NCI-H226 (cell line): ENCODE measurements around the gene CASKIN1.

Experiments used
- DNase-seq: peaks from one replicate; pipeline ENCODE4 v3.0.0-alpha.2; 2015

CASKIN1 gene

DNA sequence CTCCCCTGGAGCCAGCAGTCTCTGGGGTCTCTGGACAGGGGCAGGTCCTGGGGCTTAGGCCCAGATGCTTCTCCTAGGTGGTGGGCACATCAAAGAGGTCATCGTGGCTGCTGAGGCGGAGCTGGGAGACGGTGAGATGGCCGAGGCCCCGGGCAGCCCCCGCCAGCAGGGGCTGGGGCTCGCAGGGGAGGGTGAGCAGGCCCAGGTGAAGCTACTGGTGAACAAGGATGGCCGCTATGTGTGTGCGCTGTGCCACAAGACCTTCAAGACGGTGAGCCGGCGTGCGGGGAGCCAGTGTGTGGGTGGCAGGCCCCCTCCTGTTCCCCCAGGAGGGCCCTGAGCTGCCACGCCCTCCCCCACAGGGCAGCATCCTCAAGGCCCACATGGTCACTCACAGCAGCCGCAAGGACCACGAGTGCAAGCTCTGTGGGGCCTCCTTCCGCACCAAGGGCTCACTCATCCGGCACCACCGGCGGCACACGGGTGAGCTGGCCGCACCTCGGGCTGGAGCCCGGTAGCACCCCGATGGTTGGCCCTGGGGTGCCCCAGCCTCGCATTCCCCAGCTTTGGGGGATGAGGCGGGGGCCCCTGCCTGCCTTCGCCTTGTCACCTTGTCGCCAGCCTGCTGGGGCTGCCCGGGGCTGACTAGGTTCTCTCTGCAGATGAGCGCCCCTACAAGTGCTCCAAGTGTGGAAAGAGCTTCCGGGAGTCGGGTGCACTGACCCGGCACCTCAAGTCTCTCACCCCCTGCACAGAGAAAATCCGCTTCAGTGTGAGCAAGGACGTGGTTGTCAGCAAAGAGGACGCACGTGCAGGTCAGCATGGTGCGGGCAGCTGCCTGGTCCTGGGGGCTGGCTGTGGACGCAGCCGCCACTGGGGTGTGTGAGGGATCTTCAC, 35.9 kb upstream of the CASKIN1 start:
- no peak for DNase-seq

- DNase-seq, result no peak
These were observed 34.9 kb upstream of the CASKIN1 start for GRCh38 chr16:2231016-2231931.

- no peak for DNase-seq
These were observed 34.0 kb upstream of the CASKIN1 start for GRCh38 chr16:2230376-2230775.

- no peak for DNase-seq
These were observed 33.3 kb upstream of the CASKIN1 start for GRCh38 chr16:2229632-2230250.

- no peak for DNase-seq
These were observed 32.7 kb upstream of the CASKIN1 start for GRCh38 chr16:2229091-2229490.

DNA sequence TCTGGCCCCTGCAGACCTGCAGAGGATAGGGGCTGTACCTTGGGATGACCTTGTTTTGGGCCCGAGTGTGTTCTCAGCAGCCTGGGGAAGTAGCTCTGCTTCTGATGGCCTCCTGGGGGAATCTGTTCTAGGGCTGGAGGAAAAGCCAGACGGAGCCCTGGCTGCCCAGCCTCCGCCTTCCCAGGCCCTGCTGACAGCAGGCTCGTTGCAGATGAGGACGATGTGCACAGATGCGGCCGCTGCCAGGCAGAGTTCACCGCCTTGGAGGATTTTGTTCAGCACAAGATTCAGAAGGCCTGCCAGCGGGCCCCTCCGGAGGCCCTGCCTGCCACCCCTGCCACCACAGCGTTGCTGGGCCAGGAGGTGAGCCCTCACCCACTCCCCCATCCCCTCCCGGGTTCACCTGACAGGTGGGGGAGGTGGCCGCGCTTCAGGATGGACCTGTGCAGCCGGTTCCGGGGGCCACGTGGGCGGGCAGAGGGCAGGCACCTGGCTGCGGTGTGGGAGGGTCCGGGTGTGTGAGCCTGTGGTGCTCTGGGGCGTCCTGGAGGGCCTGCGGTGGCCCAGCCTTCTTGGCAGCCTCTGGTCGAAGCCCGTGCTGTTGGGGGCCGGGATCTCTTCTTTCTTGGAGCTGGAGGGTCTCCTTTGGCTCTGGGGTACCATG, 31.9 kb upstream of the CASKIN1 start:
- no peak for DNase-seq

GRCh38 chr16:2226918-2227317, 30.5 kb upstream of the CASKIN1 start:
- DNase-seq, result no peak

GRCh38 chr16:2226245-2226793, 29.9 kb upstream of the CASKIN1 start:
- DNase-seq, result no peak

GRCh38 chr16:2223942-2224486, 27.6 kb upstream of the CASKIN1 start:
- DNase-seq, result peak; percentile 36

GRCh38 chr16:2223221-2223941, 27.0 kb upstream of the CASKIN1 start, which contains the start of gene E4F1:
Gene E4F1 (plus strand): TSS chr16:2223591. CDS start chr16:2223614, 23 bp downstream.
- peak; percentile 99 for DNase-seq

DNA sequence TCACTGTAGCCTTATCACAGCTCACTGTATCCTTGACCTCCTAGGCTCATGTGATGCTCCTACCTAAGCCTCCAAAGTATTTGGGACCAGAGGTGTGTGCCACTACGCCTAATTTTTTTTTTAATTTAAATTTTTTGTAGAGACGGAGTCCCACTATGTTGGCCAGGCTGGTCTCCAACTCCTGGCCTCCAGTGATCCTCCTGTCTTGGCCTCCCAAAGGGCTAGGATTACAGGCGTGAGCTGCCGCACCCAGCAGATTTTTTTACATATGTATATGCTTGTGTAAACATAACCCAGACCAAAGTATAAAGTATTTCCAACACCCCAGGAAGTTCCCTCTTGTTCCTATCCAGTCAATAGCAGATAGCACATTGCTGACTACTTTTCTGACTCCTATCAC, 19.9 kb upstream of the CASKIN1 start:
- DNase-seq, result no peak

DNA sequence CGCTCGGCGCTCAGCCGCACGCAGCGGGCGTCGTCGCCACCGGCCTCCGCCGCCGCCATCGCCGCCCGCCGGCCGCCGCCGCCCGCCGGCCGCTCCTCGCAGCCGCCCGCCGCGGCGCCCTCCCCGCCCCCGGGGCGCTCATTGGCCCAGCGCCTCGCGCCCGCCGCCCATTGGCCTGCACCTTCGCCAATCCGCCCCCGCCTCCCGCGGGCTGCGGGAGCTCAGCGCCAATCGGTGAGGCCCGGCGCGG, 18.2 kb upstream of the CASKIN1 start, which contains the start of gene PGP:
PGP (minus strand) TSS at position 122 of the 250 bp plus-strand sequence; CDS start at position 59, 63 bp downstream.
- no peak for DNase-seq

DNA sequence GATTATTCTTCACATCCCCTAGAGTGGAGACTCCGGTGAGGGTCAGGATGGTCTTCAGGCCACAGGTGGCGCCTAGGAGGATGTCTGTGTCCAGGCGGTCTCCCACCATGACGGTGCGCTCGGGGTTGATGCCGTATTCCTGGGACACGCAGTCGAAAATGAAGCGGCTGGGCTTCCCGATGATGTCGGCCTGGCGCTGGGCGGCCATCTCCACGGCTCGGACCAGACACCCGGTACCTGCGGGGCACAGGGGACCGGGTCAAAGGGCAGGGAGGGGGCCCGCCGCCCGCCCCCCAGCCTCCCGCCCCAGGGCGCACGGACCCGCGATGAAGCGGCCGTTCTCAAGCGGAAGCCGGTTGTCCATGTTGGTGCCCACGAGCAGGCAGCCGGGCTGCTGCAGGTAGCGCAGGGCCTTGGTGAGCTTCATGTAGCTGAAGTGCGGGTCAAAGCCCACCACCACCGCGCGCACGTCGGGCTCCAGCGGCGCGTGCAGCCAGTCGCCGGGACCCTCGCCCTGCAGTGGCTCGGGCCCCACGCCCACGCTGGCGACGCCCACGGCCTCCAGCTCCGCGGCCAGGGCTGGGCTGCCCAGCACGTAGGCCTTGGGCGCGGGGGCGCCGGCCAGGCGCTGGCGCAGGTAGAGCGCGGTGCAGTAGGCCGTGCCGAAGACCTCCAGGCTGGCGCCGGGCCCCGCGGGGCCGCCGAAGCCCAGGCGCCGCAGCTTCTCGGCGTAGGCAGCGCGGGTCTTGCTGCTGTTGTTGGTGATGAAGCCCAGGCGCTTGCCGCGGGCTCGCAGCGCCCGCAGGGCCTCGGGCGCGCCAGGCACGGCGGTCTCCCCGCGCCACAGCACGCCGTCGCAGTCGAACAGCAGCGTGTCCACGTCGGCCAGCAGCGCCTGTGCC, 17.7 kb upstream of the CASKIN1 start:
- DNase-seq, result no peak

- no peak for DNase-seq
These were observed 16.2 kb upstream of the CASKIN1 start for GRCh38 chr16:2212362-2213324.

GRCh38 chr16:2211923-2212347, 15.5 kb upstream of the CASKIN1 start:
- DNase-seq, result no peak

DNA sequence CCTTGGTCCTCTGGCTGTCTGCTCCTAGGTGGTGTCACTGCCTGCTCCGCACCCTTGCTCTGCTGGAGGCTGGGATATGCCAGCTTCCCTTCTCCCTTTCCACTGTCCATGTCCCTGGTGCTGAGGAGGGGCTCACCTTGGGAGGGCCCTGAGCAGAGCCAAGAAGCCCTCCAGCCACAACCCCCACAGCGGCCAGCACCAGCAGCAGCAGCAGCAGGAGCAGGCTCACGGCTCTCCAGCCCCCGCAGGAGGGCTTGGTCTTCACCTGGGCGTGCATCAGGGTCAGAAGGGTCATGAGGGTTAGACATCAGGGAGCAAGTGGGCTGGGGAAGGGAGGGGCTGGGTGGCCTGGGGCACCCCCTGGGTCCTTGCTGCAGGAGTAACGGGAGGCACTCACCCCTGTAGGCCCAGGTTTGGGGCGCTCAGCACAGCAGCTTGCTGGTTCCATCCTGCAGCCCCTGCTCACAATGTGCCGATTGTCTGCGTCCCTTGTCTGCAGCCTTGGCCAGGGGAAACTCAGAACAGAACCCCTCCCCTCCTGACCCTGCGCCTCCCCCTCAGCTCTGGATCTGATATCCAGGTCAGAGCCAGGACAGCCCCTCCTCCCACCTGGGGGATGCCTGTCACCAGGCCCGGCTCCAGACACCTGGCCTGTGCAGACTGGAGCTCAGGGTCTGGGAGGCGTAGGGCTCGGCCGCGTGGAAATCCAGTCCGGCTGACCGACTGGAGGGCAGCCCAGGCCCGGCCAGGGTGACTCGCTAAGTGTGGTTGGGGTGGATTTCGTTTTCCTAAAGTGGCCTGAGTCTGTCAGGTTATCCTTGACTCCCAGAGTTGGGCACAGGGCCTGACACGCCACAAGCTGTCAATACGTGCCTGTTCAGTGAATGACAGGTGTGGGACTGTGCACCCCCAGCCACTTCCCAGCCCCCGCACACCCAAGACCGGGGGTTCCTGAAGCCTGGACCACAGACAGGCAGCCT, 14.3 kb upstream of the CASKIN1 start, which contains the start of gene BRICD5:
BRICD5 (minus strand) TSS at position 478 of the 980 bp plus-strand sequence; CDS start at position 448, 30 bp downstream.
- DNase-seq, result no peak

DNA sequence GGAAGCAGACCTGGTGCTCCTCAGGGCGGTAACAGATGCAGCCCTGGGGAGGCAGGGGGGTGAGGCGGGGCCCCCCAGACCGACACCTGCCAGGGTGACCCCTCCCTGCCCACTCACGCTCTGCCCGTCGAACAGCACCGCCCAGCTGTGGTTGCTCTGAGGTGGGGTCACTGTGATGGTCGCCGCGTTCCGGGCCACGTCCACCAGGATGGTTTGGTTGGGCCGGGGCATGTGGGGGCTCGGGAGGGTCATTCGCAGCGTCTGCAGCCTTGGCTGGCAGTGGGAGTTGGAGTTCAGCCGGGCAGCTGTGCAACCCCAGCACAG, 13.6 kb upstream of the CASKIN1 start:
- DNase-seq, result no peak
